ENCODE data around the gene CDCP1. TPM values are rescaled to one million over a fixed set of nuclear protein-coding genes. Genes with fewer than 3 reads are reported as not detected.

CDCP1 gene
- total RNA-seq, 4 donors from 2014 or later, result 14.7 to 35.9 (median 24.2) TPM

DNA sequence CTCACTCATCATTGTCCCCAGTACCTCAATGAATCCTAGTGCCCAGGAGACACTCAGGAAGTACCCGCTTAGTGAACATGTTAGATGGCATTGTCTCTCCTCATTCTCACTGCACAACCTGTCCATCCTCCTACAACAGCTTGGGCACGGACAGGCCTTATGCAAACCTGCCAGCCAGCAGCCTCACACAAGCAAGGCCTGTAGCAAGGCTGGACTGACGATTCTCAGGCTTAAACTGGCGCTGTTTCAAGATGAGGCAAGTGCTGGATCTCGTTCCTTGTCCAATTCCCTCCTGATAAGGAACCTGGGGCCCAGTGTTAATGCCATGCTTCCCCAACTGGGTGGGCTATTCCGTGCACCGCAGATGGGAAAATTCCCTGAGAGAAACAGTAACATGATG, 59.0 kb downstream of the CDCP1 start:
- TF ChIP-seq, protein P1, sequence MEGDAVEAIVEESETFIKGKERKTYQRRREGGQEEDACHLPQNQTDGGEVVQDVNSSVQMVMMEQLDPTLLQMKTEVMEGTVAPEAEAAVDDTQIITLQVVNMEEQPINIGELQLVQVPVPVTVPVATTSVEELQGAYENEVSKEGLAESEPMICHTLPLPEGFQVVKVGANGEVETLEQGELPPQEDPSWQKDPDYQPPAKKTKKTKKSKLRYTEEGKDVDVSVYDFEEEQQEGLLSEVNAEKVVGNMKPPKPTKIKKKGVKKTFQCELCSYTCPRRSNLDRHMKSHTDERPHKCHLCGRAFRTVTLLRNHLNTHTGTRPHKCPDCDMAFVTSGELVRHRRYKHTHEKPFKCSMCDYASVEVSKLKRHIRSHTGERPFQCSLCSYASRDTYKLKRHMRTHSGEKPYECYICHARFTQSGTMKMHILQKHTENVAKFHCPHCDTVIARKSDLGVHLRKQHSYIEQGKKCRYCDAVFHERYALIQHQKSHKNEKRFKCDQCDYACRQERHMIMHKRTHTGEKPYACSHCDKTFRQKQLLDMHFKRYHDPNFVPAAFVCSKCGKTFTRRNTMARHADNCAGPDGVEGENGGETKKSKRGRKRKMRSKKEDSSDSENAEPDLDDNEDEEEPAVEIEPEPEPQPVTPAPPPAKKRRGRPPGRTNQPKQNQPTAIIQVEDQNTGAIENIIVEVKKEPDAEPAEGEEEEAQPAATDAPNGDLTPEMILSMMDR (IDR thresholded peaks at IDR 0.05), result no peak
- TF ChIP-seq POLR2A (IDR thresholded peaks at IDR 0.05), result no peak
- 83 to 87% methylated on average over 7 of the region's 7 CpGs for WGBS, 2 donors
- Histone ChIP-seq H3K27ac (no peak overlapping the region), H3K9me3 (no peaks in the 10 kb centered on the region), H3K36me3 (peaks cover 4 to 6% of the 10 kb centered on the region in 2 donors), H3K4me1 (peaks cover 5 to 19% of the 10 kb centered on the region in 2 donors), H3K4me3 (replicated peaks in 1 of 3) (no peak overlapping the region), H3K27me3 (no peaks in the 10 kb centered on the region)
- intact Hi-C loops (cut with DNase I), result no loop called here
- DNase-seq, result no peak

DNA sequence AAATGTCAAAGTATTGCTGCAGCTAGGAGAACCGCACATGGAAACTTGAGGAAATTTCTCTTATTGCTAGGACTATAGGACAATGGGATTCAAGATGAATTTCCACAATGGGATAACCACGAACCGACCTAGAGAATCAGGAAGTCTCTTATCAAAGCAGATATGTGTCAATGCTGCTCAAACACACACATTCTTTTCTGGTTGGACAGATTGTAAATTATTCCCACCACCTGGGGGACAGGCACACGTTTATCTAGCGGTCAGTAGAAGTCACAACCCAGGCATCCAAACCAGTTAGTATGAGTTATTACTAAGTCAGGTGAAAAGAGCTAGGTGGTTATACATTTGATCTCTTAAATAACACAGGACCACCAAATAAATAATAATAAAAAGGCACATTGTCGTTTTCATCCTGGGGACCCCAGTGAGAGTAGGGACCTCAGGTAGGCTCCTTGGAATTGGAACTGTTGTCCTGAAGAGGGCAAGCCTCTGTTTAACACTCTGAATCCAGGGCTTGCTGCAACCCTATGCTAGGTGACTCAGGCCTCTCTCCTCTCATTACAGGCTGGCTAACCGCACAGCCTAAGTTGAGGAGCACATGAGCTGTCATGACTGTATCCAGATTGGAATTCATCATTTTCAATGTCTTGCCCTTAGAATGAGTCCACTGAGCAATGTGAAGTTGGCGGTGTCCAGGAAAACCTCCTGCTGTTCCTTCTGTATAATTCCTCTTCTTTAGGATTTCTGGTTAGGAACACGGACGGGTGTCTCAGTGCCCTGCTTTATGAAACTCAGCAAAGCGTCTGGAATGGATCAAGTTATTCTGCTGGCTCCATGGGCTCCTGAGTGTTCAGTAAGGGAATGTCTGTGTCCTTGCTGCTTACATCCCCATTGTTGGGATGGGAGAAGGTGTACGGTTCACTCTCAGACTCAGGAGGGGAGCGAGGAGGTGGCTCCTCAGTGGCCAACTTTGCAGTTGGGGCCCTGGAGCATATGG, 61.1 kb downstream of the CDCP1 start:
- H3K27ac ChIP-seq, result no peak overlapping the region
- H3K4me1 ChIP-seq, result peaks cover 5 to 19% of the 10 kb centered on the region in 2 donors
- H3K9me3 ChIP-seq, result no peaks in the 10 kb centered on the region
- no peak for DNase-seq
- H3K36me3 ChIP-seq, result peaks cover 4 to 6% of the 10 kb centered on the region in 2 donors
- intact Hi-C loops (cut with DNase I), result no loop called here
- no peaks in the 10 kb centered on the region for H3K27me3 ChIP-seq
- WGBS, 2 donors, result 78 to 87% methylated on average over 13 of the region's 13 CpGs
- H3K4me3 ChIP-seq (replicated peaks in 1 of 3), result no peak overlapping the region
- TF ChIP-seq, protein P1 (IDR thresholded peaks at IDR 0.05), result no peak
- TF ChIP-seq POLR2A (IDR thresholded peaks at IDR 0.05), result no peak

DNA sequence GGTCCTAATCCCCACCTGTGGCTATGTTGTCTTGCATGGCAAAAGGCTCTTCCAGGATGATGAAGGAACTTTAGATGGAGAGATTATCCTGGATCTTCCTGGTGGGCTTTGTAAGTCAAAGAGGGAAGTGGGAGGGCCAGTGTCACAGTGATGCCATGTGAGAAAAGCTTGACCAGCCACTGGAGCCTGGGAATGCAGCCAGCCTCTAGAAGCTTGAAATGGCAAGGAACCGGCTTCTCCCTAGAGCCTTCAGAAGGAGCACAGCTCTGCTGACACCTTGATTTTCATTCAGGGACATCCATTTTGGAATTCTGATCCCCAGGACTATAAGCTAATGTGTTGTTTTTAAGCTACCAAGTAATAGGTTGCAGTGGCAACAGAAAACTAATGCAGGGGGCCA, 61.8 kb downstream of the CDCP1 start:
- no peaks in the 10 kb centered on the region for H3K27me3 ChIP-seq
- no peaks in the 10 kb centered on the region for H3K9me3 ChIP-seq
- peaks cover 5 to 18% of the 10 kb centered on the region in 2 donors for H3K4me1 ChIP-seq
- DNase-seq, result peak; percentile 76 to 82
- 9 to 24% methylated on average over 1 of the region's 1 CpG for WGBS, 2 donors
- TF ChIP-seq, protein P1 (IDR thresholded peaks at IDR 0.05), result no peak
- TF ChIP-seq POLR2A (IDR thresholded peaks at IDR 0.05), result no peak
- H3K4me3 ChIP-seq (replicated peaks in 1 of 3), result no peak overlapping the region
- H3K36me3 ChIP-seq, result peaks cover 4 to 6% of the 10 kb centered on the region in 2 donors
- intact Hi-C loops (cut with DNase I), result no loop called here
- no peak overlapping the region for H3K27ac ChIP-seq

DNA sequence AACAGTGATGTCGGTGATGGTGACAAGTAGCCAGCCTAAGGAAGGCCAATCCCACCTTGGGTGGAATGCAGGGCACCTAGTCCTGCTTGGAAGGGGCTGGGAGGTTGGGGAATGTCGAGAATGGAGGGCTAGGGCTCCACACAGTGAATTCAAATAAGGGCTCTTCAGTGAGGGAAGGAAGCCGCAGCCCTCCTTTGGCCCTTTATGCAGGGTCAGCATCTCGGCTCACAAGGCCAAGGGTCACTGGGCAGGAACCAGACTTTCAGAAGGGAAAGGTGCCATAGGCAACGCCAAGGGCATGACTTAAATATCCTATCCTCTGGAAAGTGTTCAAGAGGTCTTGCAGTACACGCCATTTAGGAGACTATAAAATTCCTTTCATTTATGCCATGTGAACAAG, 63.2 kb downstream of the CDCP1 start:
- Histone ChIP-seq H3K4me3 (replicated peaks in 1 of 3) (no peak overlapping the region), H3K36me3 (peaks cover 4 to 6% of the 10 kb centered on the region in 2 donors), H3K27me3 (no peaks in the 10 kb centered on the region), H3K27ac (no peak overlapping the region), H3K9me3 (no peaks in the 10 kb centered on the region), H3K4me1 (peaks cover 0 to 7% of the 10 kb centered on the region in 2 donors)
- no peak for DNase-seq
- WGBS, 2 donors, result 86 to 89% methylated on average over 6 of the region's 6 CpGs
- TF ChIP-seq, protein P1 (IDR thresholded peaks at IDR 0.05), result no peak
- TF ChIP-seq POLR2A (IDR thresholded peaks at IDR 0.05), result no peak
- intact Hi-C loops (cut with DNase I), result no loop called here

DNA sequence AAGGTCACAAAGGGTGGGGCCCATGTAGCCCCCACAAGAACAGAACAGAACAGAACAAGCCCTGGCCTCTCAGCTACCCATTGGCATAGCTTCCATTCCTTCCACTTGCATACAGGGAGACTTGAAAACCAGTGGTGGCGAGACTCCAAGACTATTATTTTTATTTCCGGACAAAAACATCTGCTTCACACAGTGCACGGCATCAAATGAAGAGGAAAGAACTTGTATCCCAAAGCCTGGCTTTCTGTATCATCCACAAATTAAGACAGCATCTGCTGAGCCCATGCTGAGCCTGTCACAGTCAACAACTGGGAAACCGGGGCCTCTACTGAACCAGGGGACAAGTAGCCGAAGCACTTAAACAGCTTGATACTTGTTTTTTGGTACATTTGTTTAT, 64.0 kb downstream of the CDCP1 start:
- TF ChIP-seq, protein P1 (IDR thresholded peaks at IDR 0.05), result no peak
- Histone ChIP-seq H3K4me1 (peaks cover 0 to 7% of the 10 kb centered on the region in 2 donors), H3K9me3 (no peaks in the 10 kb centered on the region), H3K4me3 (replicated peaks in 1 of 3) (no peak overlapping the region), H3K27me3 (no peaks in the 10 kb centered on the region), H3K36me3 (peaks cover 4 to 6% of the 10 kb centered on the region in 2 donors), H3K27ac (no peak overlapping the region)
- intact Hi-C loops (cut with DNase I), result no loop called here
- DNase-seq, result no peak
- 80 to 85% methylated on average over 5 of the region's 5 CpGs for WGBS, 2 donors
